HL-60/S4 (cell line): ENCODE data around the gene TSC22D1.

ENCODE experiments used
- in situ Hi-C: fragments of 300-500 bp; cut with MboI; formaldehyde crosslinking; loops from 2 replicates; pipeline ENCODE4 v1.14.3; 2022; ENCODE audit warnings: low sequenced_read_pairs

Gene TSC22D1

DNA sequence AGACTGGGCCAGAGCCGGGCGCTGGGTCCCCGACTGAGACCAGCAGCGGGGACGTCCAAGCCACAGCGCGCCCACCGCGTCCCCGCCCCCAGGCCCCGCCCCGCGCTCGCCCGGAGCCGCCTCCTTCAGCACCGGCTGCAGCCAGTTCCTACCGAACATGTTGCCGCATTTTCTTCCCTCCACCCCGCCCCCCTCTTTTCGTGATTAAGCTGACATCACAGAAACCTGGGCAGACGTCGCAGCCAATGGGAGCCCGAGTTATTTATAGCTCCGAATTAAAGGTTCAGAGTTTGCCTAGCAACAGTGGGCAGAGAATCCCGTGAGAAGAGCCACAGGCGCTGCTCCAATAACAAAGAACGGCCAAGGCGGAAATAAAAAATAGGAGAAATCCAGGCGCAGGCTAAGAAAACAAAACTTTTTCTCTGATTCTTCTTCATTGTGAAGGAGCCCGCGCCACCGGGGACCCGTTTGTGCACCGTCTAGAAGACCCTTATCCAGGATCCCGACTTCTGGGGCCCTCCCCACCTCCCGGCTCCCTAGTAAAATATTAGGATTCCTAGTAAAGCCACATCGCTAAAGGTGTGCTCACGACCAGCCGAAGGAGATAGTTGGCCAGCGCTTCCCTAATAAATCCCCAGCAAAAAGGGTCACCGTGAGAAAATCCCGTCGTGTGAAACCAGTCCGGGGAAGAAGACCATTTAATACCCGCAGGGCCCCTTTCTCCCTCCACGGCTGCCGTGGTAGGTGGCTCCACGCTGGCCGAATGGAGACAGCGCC is 140.8 kb downstream of the TSC22D1 start:
- in situ Hi-C loops: loop anchor here (10.0 kb wide), 1 partner anchor 531 kb away; no protein-coding TSS in a partner anchor

DNA sequence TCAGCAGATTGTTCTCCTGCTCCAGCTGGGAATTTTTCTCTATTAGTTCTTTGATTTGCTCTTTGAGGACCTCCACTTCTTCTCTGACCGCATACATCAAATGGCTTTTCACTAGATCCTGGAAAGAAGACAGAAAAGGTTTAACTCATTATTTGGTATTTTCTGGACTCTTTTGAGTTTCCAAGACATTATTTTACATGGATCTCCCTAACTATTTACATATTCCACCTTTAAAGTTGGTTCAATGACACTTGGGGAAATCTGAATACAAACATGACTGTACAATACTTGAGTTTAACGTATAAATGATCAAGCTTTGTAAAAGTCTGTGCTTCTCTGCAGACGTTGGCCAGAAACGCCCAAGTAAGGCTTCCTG is 141.4 kb downstream of the TSC22D1 start:
- in situ Hi-C loops: loop anchor here (10.0 kb wide), 1 partner anchor 530 kb away; no protein-coding TSS in a partner anchor

DNA sequence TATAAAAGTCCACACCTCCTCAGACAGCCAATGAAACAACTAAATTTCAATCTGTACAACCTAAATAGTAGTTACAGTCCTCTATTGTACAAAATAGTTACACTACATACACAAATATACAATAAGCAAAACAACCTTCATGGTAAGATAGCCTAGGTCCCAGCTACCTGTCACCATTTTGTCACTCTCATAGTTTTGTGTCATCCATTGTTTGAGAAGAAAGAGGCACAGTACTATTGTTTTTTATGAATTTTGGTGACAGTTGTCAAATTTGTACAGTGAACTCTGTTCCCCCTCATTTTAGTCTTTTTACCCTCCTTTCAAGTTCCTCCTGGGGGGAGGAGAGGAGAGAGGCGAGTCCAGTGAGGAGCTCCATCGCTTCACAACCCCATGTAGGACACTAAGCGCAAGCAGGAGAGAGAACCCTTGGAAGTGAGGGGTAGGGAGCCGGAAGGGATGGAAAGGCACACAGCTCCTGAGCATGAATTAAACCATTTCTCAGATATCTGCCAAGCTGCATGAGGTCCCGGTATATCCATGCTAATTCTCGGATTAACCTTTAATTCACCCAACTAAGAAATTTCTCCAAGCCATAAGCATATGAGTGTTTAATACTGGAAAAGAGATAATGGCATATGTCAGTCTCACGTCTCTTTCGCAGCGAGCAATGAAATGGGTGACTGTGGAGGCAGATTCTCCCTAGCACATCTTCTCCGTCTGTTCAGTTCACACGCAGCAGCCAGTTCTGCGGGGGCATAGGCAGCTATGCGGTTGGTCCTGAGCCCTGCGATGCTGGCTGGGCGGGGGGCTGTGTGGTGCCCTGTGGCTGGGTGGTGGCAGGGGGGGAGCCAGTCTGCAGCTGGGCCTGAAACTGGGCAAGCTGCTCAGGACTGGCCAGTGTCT is 142.0 kb downstream of the TSC22D1 start:
- in situ Hi-C loops: loop anchor here (10.0 kb wide), 1 partner anchor 529 kb away; no protein-coding TSS in a partner anchor

DNA sequence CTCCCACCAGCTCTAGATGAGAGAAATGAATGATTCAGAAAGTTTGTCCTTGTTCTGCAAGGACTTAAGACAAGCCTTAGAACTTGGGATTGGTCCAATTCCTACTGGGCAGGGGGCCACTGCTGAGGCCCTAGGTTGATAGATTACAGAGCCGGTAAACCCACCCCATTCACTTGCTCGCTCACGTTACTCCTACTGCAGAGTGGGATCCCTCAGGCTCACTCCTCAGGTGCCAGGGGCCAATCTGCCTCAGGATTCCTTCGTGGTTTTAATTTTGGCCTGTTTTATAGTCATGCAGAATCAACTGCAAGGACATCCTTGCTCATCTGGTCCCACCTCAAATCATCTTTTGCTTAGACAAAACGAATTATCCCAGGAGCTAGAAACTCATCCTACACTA is 143.5 kb downstream of the TSC22D1 start:
- in situ Hi-C loops: loop anchor here (10.0 kb wide), 1 partner anchor 528 kb away; no protein-coding TSS in a partner anchor

DNA sequence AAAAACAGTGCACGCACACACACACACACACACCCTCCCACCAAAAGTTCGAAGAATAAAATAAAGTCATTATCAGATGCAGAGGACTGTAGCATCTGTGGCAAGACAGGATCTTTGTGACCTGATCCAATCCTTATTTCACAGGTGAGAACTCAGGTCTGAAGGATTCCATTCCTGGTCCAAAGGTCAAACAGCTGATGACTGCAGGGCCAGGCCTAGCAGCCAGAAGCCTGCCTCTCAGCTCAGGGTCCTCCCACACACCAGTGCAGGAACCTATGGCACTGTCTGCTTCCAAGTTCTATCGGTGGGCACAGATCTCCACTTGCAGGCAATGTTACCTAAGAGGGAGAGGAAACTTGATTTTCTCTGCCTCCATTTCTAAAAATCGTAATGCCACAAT is 145.0 kb downstream of the TSC22D1 start:
- in situ Hi-C loops: loop anchor here (10.0 kb wide), 1 partner anchor 526 kb away; no protein-coding TSS in a partner anchor

DNA sequence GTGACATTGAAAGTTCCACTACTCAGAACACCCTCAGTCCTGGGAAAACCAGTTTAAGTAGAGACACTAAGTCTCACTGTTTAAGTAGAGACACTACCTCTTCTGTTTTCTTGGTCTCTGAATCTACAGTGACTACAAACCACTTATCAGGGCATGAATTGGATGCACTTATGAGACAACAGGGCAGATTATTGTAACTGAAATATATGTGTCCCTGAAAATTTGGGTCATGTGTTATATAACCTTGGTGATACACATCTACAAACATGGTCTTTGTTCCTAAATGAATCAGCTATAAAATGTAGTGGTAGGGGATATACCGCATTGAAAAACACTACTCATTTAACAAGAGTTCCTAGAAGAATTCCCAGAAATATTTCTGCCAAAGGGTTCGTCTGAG is 146.8 kb downstream of the TSC22D1 start:
- in situ Hi-C loops: no loop called here

DNA sequence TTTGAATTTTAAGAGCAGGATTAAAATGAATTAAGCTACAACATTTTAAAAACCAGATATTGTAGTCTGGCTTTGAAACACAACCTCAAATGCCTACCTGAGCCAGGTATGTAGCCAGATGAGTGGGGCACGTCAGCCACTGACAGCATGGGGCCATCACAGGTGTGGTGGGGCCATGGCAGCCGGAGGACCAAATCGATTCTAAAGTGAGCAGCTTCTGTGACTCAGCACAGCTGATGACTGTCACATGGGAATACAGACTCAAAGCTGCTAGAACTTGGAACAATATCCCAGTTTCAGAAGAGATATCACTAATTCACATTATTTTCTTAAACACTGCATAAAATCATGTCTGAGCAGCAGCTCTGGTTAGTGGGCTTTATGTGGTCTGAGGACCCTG is 149.7 kb downstream of the TSC22D1 start:
- in situ Hi-C loops: no loop called here

DNA sequence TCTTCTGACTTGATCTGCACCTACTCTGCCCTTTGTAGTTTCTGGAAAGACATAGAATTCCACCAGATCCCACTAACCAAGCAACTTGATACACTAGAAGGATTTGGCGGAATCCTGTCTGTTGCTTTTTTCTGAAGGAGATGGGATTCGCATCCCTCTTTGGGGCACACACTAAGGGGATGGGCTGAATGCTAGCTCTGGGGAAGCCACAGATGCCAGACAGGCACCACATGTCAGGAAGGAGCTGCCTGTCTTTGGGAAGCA is 150.4 kb downstream of the TSC22D1 start:
- in situ Hi-C loops: no loop called here

DNA sequence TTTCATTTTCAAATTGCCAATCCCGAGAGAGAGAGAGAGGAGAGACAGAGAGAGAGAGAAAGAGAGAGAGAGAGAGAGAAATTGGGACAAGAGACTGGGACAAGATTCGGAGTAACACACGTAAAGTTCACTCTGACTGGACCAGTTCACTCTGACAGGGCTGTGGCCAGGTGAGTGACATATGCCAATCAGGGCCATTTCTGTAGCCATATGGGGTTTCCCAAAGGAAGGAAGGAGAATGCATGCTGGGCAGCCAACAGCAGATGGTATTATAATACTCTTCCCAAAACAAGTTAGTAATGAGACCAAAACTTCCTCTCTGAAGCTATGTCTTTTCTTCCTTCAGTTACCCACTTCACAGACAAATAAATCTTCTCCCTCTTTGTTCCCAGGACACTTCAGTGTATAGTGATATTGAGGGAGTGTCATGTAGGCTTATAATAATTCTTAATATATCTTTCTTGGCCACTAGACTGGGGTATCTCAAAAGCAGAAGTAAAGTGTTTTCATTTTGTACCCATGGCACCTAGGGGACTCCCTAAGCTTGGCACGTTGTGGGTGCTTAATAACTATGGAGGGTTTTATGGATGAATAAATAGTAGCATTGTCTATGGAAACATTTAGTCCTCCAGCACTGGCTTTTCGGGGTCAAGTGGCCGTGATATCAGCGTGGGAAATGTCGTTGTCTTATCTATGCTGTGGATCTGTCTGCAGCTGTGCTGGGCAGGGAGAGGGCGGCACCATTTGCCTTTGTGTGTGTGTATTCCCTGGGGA is 150.9 kb downstream of the TSC22D1 start:
- in situ Hi-C loops: no loop called here

DNA sequence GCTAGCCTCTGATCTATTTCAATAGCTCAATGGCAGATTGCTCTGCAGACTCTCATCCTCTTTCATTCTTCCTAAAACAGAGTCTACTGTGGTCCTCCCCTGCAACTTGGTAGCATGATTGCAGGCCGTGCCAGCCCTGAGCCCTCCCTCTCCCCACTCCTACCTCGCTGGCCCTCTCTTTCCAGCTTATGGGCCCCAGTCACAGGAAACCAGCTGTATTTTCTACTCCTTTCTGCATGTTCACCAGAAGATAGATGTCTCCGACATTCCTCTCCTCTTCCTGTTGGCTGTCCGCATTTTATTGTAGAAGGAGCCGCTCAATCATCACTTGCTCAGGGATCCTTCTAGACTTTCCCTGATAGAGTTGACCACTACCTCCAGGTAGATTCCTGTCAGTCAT is 152.3 kb downstream of the TSC22D1 start:
- in situ Hi-C loops: no loop called here

DNA sequence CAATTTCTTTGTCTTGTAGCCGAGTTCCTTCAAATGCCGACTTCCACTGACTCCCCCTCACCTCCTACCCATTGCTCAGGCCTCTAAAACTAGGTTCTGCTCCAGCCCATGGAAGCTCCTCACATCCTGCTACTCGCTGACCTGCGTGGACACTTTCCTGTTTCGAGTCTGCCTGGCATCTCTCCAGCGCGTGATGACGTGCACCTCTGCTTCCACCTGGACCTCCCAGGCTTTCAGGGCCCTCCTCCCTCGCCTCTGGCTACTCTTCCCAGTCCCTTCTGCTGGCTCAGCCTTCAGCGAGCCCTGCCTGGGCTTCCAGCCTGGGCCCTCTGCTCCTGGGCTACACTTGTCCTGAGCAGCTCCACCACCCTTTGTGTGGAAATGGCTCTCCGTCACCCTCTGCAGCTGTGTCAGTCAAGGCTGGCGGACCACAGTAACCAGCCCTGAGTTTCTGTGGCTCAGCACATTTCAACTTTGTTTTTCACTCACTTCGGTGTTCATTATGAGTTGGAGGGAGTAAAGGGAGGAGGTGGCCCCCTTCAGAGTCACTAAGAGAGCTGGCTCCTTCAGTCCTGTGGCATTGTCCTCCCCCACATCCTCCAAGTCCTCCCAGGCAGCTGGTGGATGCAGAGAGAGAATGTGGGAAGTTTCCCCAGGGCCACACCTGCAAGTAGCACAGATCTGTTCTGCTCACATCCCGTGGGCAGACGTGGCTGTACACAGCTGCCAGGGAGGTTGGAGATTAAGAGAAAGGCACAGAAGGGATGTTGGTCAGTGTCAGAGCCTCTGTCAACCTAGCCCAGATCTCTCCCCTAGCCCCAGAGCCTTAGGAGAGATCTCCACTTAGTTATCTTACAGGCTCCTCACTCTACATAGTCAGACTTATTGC is 153.1 kb downstream of the TSC22D1 start:
- in situ Hi-C loops: no loop called here

DNA sequence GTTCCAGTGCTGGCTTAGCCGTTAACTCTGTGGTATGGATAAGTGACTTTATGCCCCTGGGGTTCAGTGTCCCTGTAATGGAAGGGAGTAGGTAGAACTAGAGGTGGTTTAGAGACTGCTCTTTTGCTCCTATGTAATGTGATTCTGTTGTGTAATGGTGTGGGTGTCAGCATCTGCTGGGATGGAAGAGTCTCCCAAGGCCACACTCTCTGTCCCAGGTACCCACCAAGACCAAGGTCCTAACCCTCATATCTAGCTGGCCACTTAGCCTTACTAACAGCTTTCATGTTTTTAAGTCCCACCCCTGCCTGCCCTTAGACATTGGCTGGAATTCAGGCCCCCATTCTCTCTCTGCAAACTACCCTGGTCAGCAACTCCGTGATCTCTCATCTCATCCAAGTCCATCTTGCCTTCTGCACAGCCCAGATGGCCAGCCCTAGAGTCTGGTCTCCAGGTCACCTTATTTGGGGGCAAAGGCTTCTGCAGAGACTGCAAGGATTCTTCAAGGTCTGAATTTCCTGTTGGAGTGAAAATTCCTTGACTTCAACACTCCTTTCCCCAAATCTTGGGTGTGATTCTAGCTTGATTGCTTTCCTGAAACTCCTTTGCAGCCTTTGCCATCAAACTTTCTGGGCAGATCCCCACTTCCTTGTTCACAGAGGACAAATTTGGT is 154.1 kb downstream of the TSC22D1 start:
- in situ Hi-C loops: no loop called here

DNA sequence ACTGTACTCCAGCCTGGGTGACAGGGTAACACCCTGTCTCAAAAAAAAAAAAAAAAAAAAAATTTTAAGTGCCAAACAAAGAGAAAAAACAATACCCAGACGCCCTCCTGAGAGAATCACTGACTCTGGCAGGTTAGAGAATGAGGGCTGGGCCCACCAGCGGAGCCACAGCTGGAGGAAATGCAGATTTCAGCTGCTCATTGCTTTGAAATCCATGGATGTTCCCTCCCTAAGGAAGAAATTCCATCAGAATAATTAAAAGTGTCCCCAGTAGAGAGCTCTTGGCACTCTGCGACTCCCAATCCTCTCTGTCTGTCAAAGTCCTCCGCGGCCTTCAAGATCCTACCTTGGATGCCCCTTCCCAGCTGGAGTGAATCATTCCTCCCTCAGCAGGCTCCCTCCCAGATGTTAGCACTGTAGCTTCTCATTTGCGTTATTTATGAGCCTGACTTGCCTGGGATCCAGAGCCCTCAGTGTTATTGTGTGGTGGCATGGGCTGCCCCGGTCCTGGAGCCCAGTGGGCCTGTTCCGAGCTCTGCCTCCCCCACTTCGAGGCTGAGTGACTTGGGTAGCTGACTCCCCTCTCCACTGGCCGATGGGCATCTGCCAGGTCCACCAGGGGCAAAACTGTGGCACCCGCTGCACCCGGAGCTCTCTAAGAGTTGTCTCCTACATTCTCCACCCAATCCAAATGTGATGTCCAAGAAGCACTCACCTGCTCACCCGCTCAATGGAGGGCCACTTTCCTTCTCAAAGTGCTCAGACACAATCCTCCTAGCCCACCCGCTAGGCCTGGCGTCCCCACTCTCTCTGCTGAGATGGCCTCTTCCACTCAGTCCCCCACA is 155.5 kb downstream of the TSC22D1 start:
- in situ Hi-C loops: no loop called here

DNA sequence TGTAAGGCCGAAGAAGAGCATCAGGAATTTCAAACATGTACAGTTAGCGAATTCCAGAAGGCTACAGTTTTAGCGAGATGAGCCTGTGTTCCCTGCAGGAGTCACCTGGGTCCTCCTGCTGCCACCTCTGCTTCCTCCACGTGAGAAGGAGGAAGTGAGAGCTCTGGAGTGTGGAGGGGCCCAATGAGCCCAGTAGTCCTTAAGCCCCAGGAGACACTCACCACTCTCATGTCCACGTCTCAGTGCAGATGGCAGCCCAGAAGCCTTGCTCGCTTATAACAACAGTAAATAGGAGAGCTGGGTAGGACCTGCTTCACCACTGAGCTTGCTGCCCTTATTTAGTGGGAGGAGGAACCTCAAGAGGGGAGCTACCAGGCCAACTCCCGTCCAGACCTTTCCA is 158.3 kb downstream of the TSC22D1 start:
- in situ Hi-C loops: no loop called here

DNA sequence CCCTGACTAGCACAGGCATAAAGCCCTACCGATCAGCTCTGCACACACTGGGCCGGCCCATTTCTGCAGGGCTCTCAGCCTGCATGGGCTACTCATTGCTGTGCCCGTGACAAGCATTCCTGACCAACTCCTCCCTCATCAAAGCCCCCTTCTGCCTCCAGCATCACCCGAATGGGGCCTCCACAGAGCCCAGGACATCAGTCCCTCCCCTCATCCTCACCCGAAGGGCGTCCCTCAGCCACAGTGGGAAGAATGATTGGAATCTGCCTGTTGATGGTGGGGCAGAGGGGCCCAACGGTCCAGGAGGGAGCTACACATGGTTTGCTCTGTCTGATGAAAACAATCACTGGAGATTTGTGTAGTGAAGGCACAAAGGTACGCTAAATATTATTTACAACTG is 158.7 kb downstream of the TSC22D1 start:
- in situ Hi-C loops: no loop called here

DNA sequence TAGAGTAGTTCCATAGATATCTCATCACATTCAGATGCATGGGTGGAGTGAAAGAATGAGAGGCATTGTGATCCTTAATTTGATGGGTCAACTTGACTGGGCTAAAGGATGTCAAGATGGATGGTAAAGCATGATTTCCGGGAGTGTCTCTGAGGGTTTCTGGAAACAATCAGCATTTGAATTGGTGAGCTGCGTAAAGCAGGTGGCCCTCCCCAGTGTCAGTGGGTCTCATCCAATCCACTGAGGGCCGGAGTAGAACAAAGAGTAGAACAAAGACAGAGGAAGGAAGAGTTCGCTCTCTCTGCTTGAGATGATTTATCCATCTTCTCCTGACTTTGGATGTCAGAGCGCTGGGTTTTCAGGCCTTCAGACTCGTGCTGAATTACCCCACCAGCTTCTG is 159.4 kb downstream of the TSC22D1 start:
- in situ Hi-C loops: no loop called here

DNA sequence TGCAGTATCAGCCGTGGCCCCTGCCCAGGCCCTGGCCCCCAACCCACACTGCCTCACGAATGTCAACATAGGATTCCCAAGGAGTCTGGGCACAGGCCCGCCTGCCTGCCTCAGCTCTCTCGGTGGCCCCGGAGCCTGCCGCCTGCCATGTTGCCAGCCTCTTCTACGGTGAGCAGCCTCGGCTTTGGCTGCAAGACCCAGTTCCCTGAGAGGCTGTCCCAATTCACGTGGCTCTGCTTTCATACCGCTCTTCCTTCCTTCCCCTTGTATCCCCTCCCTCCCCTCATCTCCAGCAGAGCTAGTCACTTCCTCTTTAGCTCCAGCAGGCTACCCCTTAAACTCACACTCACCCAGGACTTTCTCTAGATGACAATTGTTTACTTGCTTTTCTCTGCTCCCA is 159.8 kb downstream of the TSC22D1 start:
- in situ Hi-C loops: no loop called here

DNA sequence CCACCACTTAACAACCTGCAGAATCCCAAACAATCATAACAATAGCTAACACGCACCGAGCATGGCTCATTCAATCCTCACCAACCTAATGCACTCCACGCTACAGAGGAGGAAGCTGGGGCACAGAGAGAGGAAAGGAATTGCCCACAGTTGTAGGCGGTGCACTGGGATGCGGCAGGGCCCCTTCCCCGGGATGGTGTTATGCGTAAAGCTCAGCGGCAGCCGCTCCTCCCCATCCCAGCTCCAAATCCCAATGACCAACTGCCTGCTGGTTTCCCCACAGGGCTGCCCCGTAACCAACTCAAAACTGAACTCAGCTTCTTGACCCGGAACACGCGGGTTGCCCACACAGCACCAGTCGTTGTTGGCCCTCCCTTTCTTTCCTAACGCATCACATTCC is 160.3 kb downstream of the TSC22D1 start:
- in situ Hi-C loops: no loop called here

DNA sequence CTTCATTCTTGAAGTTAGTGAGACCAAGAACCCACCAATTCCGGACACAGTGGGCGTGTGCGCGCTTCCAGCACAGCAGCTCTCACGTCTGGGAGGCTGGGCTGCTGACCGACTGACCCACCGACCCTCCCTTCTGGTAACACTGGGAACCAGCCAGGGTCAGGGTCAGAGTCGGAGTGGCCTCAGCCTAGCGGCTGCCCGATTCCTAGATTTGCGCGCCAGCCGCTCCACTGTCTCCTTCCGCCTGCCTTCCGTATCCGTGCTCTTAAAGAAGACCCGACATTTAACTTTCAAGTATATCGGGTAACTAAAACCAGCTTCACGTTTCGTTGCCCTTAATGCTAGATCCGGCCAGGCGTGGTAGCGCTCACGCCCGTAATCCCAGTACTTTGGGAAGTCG is 161.4 kb downstream of the TSC22D1 start:
- in situ Hi-C loops: no loop called here
